Mammary epithelial cell (primary cell): ENCODE results near the gene PNPLA4.

Experiments used
- CTCF ChIP-seq, 2 donors: IDR thresholded peaks in 1 of 2; conservative IDR thresholded peaks in 1 of 2; 2 replicates each; pipeline ENCODE4 v1.5.1; 2011 to 2012; ENCODE audit warnings: inconsistent platforms in 2 of 2, low read length in 2 of 2, mild to moderate bottlenecking in 2 of 2, control low read depth in 1 of 2, low read depth in 1 of 2; ENCODE audit not compliant: insufficient read depth in 1 of 2; ENCODE audit errors: extremely low read depth in 1 of 2
- EZH2 ChIP-seq: IDR thresholded peaks from 2 replicates; pipeline ENCODE4 v1.6.1; 2012; ENCODE audit warnings: low read length, inconsistent platforms, borderline replicate concordance

GRCh38 chrX:7925867-7926472, 1.2 kb downstream of the PNPLA4 start:
- TF ChIP-seq CTCF (conservative IDR thresholded peaks at IDR 0.05 in 1 of 2, IDR thresholded peaks at IDR 0.05 in 1 of 2; ENCODE audit: extremely low read depth in 1 of 2, insufficient read depth in 1 of 2, low read depth in 1 of 2, low read length in 2 of 2) (peak; percentile 91 to 95), EZH2 (no peak)
